Fibroblast of villous mesenchyme (primary cell): ENCODE measurements around the gene TANGO6. TPM values are rescaled to one million over a fixed set of nuclear protein-coding genes. Genes with fewer than 3 reads are reported as not detected.

ENCODE experiments used
- DNase-seq: peaks from one replicate; pipeline ENCODE4 v3.0.0-alpha.2; 2010; ENCODE audit warnings: low read depth
- H3K4me3 ChIP-seq: 2 replicates; pipeline ENCODE4 v1.5.1; 2011; ENCODE audit warnings: low read depth, mild to moderate bottlenecking, low read length
- total RNA-seq: library from RNA; depleted of rRNA; stranded (reverse); fragments of >200 nt; gene quantifications from 2 replicates; pipeline ENCODE4 v1.2.3, GENCODE V29; 2012
- TF ChIP-seq, protein P1 (sequence below): IDR thresholded peaks from 2 replicates; pipeline ENCODE4 v1.5.1; 2012; ENCODE audit warnings: low read depth, mild to moderate bottlenecking, low read length; ENCODE audit not compliant: insufficient read depth

TANGO6 gene
- total RNA-seq, 1 donor: 37.1 TPM

GRCh38 chr16:68883685-68884084 lies 40.4 kb downstream of the TANGO6 start:
- TF ChIP-seq, protein P1, sequence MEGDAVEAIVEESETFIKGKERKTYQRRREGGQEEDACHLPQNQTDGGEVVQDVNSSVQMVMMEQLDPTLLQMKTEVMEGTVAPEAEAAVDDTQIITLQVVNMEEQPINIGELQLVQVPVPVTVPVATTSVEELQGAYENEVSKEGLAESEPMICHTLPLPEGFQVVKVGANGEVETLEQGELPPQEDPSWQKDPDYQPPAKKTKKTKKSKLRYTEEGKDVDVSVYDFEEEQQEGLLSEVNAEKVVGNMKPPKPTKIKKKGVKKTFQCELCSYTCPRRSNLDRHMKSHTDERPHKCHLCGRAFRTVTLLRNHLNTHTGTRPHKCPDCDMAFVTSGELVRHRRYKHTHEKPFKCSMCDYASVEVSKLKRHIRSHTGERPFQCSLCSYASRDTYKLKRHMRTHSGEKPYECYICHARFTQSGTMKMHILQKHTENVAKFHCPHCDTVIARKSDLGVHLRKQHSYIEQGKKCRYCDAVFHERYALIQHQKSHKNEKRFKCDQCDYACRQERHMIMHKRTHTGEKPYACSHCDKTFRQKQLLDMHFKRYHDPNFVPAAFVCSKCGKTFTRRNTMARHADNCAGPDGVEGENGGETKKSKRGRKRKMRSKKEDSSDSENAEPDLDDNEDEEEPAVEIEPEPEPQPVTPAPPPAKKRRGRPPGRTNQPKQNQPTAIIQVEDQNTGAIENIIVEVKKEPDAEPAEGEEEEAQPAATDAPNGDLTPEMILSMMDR: no peak
- no peak for DNase-seq
- no peak overlapping the region for H3K4me3 ChIP-seq

DNA sequence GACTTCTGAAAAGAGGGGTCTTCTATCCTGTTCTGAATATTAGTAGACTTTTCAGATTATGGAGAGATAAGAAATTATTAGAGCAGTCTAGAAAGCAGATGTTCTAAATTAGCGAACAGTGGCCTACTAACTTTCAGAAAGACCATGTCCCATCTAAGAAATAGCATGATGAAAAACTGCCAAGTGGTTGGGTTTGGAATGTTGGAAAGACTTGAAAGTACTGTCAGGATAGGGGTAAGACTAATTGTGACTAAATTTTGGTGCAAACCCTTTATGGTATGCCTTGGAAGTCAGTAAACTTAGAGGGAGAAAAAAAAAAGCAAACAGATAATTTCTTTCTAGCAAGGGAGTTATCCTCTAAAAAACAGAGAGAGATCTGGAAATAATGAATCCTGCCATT lies 41.1 kb downstream of the TANGO6 start:
- DNase-seq: no peak
- H3K4me3 ChIP-seq: no peak overlapping the region
- TF ChIP-seq, protein P1: no peak

- TF ChIP-seq, protein P1: no peak
- H3K4me3 ChIP-seq: no peak overlapping the region
- peak; percentile 53 for DNase-seq
These were observed 41.8 kb downstream of the TANGO6 start for GRCh38 chr16:68884861-68885720.

GRCh38 chr16:68887107-68887506 lies 43.8 kb downstream of the TANGO6 start:
- no peak for DNase-seq
- TF ChIP-seq, protein P1: no peak

GRCh38 chr16:68889508-68890150 lies 46.3 kb downstream of the TANGO6 start:
- DNase-seq: peak; percentile 34
- TF ChIP-seq, protein P1: no peak
- H3K4me3 ChIP-seq: no peak overlapping the region

More at GRCh38 chr16:68887107-68887506, 43.8 kb downstream of the TANGO6 start:
- H3K4me3 ChIP-seq: no peak overlapping the region

GRCh38 chr16:68892214-68892613 lies 48.9 kb downstream of the TANGO6 start:
- no peak overlapping the region for H3K4me3 ChIP-seq
- TF ChIP-seq, protein P1: no peak
- DNase-seq: no peak
